WI38 (cell line): ENCODE data around the gene RABGAP1.
A peak's percentile ranks its signal among the peaks of the same experiment; 100 is the strongest.

Experiments used
- H3K4me3 ChIP-seq: 2 replicates; pipeline ENCODE4 v1.5.1; 2011; ENCODE audit warnings: low read depth, mild to moderate bottlenecking, control low read depth, low read length
- CTCF ChIP-seq: IDR thresholded peaks from 2 replicates; pipeline ENCODE4 v1.5.1; 2012; ENCODE audit warnings: low read depth, mild to moderate bottlenecking, control low read depth, low read length

The RABGAP1 gene

GRCh38 chr9:122991370-122991830, 50.6 kb downstream of the RABGAP1 start:
- H3K4me3 ChIP-seq, result no peak overlapping the region
- TF ChIP-seq CTCF, result peak; percentile 59; the same call in 1 of the 2 replicates

GRCh38 chr9:122996586-122996985, 55.8 kb downstream of the RABGAP1 start:
- H3K4me3 ChIP-seq, result no peak overlapping the region
- TF ChIP-seq CTCF, result no peak

- no peak for TF ChIP-seq CTCF
- no peak overlapping the region for H3K4me3 ChIP-seq
These were observed 57.6 kb downstream of the RABGAP1 start for GRCh38 chr9:122998448-122998847.

DNA sequence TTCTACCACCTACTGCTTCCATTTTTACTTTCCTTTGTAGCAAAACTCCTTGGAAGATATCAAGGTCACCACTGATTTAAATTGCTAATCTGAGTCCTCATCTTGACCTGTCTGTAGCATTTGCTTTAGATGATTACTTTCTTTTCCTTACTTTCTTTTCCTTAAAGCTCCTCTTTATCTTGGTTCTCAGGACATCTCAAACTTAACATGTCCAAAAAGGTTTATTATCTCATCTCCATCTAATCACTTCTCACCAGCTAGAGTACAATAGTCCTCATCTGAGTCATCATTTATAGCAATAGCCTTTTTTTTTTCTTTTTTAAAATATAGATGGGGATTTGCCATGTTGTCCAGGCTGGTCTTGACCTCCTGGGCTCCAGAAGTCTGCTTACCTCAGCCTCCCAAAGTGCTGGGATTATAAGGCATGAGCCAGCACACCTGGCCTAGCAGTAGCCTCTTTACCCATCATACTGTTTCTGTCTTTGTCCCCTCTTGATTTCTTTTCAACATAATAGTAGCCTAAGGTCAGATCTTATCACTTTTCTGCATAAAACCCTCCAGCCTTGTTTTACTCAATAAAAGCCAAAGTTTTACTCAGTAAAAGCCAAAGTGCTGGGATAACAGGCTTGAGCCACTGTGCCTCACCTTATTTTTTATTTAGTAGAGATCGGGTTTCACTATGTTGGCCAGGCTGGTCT, 59.7 kb downstream of the RABGAP1 start:
- TF ChIP-seq CTCF, result no peak
- no peak overlapping the region for H3K4me3 ChIP-seq

GRCh38 chr9:123002754-123003153, 61.9 kb downstream of the RABGAP1 start:
- H3K4me3 ChIP-seq, result no peak overlapping the region
- no peak for TF ChIP-seq CTCF

DNA sequence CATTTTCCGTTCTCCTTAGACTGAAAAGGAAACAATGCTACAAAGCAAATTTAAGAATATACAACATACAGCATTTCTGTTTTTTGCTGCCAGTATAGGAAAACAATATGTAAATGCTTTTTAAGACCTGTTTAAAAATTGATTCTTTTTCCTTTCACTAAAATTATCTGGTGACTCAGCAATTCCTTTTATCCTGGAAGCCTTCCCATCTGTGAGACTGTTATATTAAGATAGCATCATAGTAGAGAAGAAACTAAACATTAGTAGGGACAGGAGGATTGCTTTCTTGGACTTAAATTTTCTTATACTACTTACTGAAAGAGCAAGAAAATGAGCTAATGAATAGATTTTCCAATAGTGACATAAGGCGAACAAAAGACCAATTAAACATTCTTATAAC, 62.6 kb downstream of the RABGAP1 start:
- TF ChIP-seq CTCF, result no peak
- no peak overlapping the region for H3K4me3 ChIP-seq

GRCh38 chr9:123005964-123006363, 65.1 kb downstream of the RABGAP1 start:
- no peak for TF ChIP-seq CTCF
- H3K4me3 ChIP-seq, result no peak overlapping the region
